NCI-H345 treated with DMSO at 0.1 percent for 48 hours (cell line): Measurements from ENCODE around the gene AP2M1.
A peak's percentile ranks its signal among the peaks of the same experiment; 100 is the strongest.

Experiments
- DNase-seq: peaks from one replicate; lab custom pipeline; 2025; ENCODE audit not compliant: unreplicated experiment; lab: John Stamatoyannopoulos, UW

Gene AP2M1

GRCh38 chr3:184178521-184179138 lies 4.0 kb downstream of the AP2M1 start:
- no peak for DNase-seq

- no peak for DNase-seq
These were observed 5.5 kb downstream of the AP2M1 start for GRCh38 chr3:184180165-184180564.

- no peak for DNase-seq
These were observed 6.9 kb downstream of the AP2M1 start for GRCh38 chr3:184181596-184181995.

DNA sequence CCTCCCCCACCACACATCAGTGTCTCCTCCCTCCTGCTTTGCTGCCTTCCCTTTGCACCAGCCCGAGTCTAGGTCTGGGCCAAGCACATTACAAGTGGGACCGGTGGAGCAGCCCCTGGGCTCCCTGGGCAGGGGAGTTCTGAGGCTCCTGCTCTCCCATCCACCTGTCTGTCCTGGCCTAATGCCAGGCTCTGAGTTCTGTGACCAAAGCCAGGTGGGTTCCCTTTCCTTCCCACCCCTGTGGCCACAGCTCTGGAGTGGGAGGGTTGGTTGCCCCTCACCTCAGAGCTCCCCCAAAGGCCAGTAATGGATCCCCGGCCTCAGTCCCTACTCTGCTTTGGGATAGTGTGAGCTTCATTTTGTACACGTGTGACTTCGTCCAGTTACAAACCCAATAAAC lies 9.0 kb downstream of the AP2M1 start:
- DNase-seq = no peak

GRCh38 chr3:184184546-184185230 lies 10.0 kb downstream of the AP2M1 start:
- DNase-seq = no peak

- peak; percentile 99 for DNase-seq
These were observed 11.0 kb downstream of the AP2M1 start for GRCh38 chr3:184185461-184186183.

DNA sequence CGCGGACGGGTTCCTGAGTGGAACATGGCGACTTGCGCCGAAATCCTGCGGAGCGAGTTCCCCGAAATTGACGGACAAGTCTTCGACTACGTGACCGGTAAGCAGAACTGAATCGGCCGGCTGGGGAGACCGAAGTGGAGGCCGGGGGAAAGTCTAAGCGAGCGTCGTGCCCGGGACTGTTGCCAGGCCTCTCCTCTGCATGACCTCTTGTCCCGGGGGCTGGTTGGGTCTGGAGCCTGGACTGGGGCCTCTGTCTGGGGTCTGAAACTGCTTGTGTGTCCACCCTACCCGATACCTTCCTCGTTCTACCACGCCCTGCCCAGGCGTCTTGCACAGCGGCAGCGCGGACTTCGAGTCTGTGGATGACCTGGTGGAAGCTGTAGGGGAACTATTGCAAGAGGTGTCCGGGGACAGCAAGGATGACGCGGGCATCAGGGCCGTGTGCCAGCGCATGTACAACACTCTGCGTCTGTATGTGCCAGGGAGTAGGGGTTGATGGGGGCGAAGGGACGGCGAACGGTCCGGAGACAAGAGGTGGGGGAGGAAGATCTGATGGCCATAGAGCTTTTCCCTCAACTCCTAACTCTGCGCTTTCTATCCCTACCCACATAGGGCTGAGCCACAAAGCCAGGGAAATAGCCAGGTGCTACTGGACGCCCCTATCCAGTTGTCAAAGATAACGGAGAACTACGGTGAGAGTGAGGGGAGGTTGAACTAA lies 11.7 kb downstream of the AP2M1 start, which contains the start of gene ABCF3:
ABCF3 (plus strand) TSS at position 16 of the 718 bp plus-strand sequence; CDS start at position 25, 9 bp downstream.
- DNase-seq = no peak

- DNase-seq = no peak
These were observed 12.2 kb downstream of the AP2M1 start for GRCh38 chr3:184186902-184187207.

GRCh38 chr3:184188080-184188479 lies 13.4 kb downstream of the AP2M1 start:
- no peak for DNase-seq

DNA sequence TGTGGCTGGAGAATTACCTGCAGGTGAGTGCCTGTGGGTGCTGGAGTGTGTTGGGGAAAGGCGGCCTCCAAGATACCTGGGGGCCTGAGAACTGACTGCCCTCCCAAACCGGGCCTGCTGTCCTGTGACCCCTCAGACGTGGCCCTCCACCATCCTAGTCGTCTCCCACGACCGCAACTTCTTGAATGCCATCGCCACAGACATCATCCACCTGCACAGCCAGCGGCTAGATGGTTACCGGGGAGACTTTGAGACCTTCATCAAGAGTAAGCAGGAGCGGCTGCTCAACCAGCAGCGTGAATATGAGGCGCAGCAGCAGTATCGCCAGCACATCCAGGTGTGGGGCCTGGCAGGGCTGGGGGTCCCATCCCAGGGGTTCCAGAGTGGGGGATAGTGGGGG lies 14.8 kb downstream of the AP2M1 start:
- DNase-seq = no peak

DNA sequence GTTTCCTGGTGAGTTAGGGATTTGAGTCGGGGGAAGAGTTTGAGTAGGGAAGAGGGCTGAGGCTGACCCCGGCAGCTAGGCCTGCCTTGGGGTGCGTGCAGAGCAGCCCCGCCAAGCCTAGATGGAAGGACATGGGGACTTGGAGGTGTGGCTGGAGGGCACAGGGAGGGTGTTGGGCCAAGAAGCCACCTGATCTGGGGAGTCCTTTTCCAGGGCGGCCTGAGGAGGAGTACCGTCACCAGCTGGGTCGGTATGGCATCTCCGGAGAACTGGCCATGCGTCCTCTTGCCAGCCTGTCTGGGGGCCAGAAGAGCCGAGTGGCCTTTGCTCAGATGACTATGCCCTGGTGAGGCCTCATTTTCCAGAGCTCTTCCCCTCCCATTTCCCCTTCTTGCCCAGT lies 18.2 kb downstream of the AP2M1 start:
- DNase-seq = no peak

- DNase-seq = no peak
These were observed 19.4 kb downstream of the AP2M1 start for GRCh38 chr3:184193991-184194539.

- no peak for DNase-seq
These were observed 21.9 kb downstream of the AP2M1 start for GRCh38 chr3:184196536-184196935.

DNA sequence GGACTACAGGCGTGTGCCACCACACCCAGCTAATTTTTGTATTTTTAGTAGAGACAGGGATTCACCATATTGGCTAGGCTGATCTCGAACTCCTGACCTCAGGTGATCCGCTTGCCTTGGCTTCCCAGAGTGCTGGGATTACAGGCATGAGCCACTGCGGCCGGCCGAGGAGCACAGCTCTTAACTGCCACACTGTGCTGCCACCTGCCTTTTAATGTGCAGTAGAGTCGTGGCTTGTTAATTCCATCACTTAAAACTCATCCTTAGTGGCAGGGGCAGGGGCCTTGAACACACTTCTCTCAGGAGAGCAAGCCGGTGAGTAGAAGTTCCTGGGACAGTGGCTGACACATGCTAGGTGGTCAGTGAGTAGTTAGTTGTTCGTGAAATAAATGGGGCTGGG lies 23.9 kb downstream of the AP2M1 start:
- no peak for DNase-seq

- no peak for DNase-seq
These were observed 26.2 kb downstream of the AP2M1 start for GRCh38 chr3:184200825-184201224.

- no peak for DNase-seq
These were observed 28.9 kb downstream of the AP2M1 start for GRCh38 chr3:184203526-184203925.

DNA sequence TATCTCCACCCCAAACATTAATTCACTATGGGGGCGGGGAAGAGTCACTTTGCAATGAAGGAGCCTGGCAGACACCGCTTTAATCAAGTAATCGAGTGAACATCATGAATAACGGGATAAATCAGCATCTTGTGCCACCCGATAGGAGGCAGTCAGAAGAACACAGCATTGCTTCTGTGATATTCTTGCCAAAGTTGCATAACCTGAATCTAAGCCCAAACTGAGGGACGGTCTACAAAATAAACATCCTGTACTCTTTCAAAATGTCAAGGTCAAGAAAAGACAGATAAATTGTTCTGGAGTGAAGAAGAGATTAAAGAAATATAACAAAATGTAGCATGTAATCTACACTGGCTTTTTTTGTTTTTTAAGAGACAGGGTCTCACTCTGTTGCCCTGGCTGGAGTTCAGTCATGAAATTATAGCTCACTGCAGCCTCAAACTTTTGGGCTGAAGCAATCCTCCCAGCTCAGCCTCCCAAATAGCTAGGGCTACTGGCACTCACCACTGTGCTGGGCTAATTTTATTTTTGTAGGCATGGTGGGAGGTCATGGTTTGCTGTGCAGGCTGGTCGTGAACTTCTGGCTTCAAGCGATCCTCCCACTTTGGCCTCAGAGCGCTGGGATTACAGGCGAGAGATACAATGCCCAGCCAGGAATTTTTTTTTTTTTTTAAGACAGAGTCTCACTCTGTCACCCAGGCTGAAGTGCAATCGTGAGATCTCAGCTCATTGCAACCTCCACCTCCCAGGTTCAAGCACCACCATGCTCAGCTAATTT lies 34.7 kb downstream of the AP2M1 start:
- DNase-seq = no peak

DNA sequence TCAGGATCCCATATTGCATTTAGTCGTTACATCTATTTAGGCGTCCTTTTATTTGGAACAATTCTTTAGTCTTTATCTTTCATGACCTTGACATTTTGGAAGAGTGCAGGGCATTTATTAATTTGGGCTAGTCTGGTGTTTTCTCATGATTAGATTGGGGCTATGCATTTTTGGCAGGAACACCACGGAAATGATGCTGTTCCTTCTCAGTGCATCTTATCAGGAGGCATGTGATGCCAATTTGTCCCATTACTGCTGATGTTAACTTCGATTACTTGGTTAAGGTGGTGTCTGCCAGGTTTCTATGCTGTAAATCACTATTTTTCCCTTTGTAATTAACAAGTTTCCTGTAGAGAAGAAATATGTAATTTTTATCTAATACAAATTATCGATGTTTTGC lies 36.6 kb downstream of the AP2M1 start:
- DNase-seq = no peak

DNA sequence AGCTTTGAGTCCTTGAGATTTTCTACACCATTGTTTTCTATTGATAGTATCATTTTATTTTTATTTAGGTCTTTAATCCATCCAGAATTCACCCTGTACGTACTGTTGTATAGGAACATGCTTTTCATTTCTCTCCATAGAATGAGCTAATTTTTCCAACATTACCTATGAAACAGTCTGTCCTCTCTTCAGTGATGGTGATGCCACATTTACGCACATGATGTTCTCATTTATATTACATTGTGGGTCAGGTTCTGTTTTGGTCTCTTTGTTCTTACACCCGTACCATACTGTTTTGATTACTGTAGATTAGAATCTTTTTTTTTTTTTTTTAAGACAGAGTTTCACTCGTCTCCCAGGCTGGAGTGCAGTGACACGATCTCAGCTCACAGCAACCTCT lies 37.1 kb downstream of the AP2M1 start:
- no peak for DNase-seq

GRCh38 chr3:184218814-184219213 lies 44.2 kb downstream of the AP2M1 start:
- no peak for DNase-seq

GRCh38 chr3:184222521-184222920 lies 47.9 kb downstream of the AP2M1 start:
- no peak for DNase-seq
